ENCODE measurements around the gene DCAF11. TPM values are rescaled to one million over a fixed set of nuclear protein-coding genes. Genes with fewer than 3 reads are reported as not detected.

Gene DCAF11
- total RNA-seq (10 to 100 TPM; 67.6 to 68.0 TPM), polyA plus RNA-seq (ENCODE audit: insufficient read depth, low read depth, low replicate concordance) (77.4 TPM)
- long read RNA-seq, donor 1, full-length matches to known transcripts: 8 of 16 reads
- long read RNA-seq, donor 1, partial matches to known transcripts: 8 of 16 reads
- long read RNA-seq, donor 1, other reads (novel, unspliced or antisense): 0 of 16 reads
- long read RNA-seq, donor 2, full-length matches to known transcripts: 6 of 6 reads
- long read RNA-seq, donor 2, partial matches to known transcripts: 0 of 6 reads
- long read RNA-seq, donor 2, other reads (novel, unspliced or antisense): 0 of 6 reads

- no peaks in the 10 kb centered on the region for H3K36me3 ChIP-seq (ENCODE audit: low read depth, missing control alignments)
- peak; percentile 99 for DNase-seq
- WGBS, 2 donors: 1 to 2% methylated on average over 26 to 59 of the region's 65 CpGs
- H3K4me1 ChIP-seq: peaks cover 9% of the 10 kb centered on the region
- peak within 1 kb of the TSS; percentile 99 to 100 for H3K27ac ChIP-seq
- H3K9me3 ChIP-seq: no peaks in the 10 kb centered on the region
- H3K4me3 ChIP-seq: peak within 1 kb of the TSS; percentile 68 to 76
- TF ChIP-seq POLR2A (IDR thresholded peaks at IDR 0.05): no peak
- TF ChIP-seq CTCF (IDR thresholded peaks at IDR 0.05): peak in 1 of 3 experiments; percentile 19
- intact Hi-C loops (cut with DNase I; ENCODE audit: low total_unique reads): no loop called here
- H3K27me3 ChIP-seq: no peaks in the 10 kb centered on the region
Observed at GRCh38 chr14:24114532-24115421, at the start of gene DCAF11, which contains the start of gene NRL. DCAF11 (plus strand) TSS chr14:24114777; CDS start chr14:24115595, 818 bp downstream. NRL (minus strand) TSS chr14:24114949; CDS start chr14:24082848, 32,101 bp downstream.

- TF ChIP-seq CTCF (IDR thresholded peaks at IDR 0.05) (no peak), POLR2A (IDR thresholded peaks at IDR 0.05) (no peak)
- Histone ChIP-seq H3K27ac (no peak overlapping the region), H3K4me3 (no peak overlapping the region), H3K27me3 (no peaks in the 10 kb centered on the region), H3K4me1 (no peaks in the 10 kb centered on the region), H3K9me3 (no peaks in the 10 kb centered on the region), H3K36me3 (ENCODE audit: low read depth, missing control alignments) (no peaks in the 10 kb centered on the region)
- DNase-seq: no peak
- intact Hi-C loops (cut with DNase I; ENCODE audit: low total_unique reads): no loop called here
- 88 to 92% methylated on average over 12 to 15 of the region's 15 CpGs for WGBS, 2 donors
Observed at GRCh38 chr14:24064856-24065255, 49.7 kb upstream of the DCAF11 start.

GRCh38 chr14:24065408-24065807, 49.2 kb upstream of the DCAF11 start:
- intact Hi-C loops (cut with DNase I; ENCODE audit: low total_unique reads): no loop called here
- H3K9me3 ChIP-seq: no peaks in the 10 kb centered on the region
- H3K36me3 ChIP-seq (ENCODE audit: low read depth, missing control alignments): no peaks in the 10 kb centered on the region

GRCh38 chr14:24066496-24067132, 48.0 kb upstream of the DCAF11 start:
- Histone ChIP-seq H3K4me1 (no peaks in the 10 kb centered on the region), H3K4me3 (no peak overlapping the region), H3K27me3 (no peaks in the 10 kb centered on the region), H3K9me3 (no peaks in the 10 kb centered on the region), H3K27ac (no peak overlapping the region), H3K36me3 (ENCODE audit: low read depth, missing control alignments) (no peaks in the 10 kb centered on the region)
- 92 to 95% methylated on average over 8 of the region's 8 CpGs for WGBS, 2 donors
- no peak for TF ChIP-seq CTCF (IDR thresholded peaks at IDR 0.05)
- no peak for TF ChIP-seq POLR2A (IDR thresholded peaks at IDR 0.05)
- intact Hi-C loops (cut with DNase I; ENCODE audit: low total_unique reads): no loop called here
- DNase-seq: no peak

More at GRCh38 chr14:24065408-24065807, 49.2 kb upstream of the DCAF11 start:
- TF ChIP-seq CTCF (IDR thresholded peaks at IDR 0.05) (no peak), POLR2A (IDR thresholded peaks at IDR 0.05) (no peak)
- H3K27ac ChIP-seq: no peak overlapping the region
- H3K4me3 ChIP-seq: no peak overlapping the region
- DNase-seq: no peak
- H3K27me3 ChIP-seq: no peaks in the 10 kb centered on the region
- H3K4me1 ChIP-seq: no peaks in the 10 kb centered on the region
- 74 to 94% methylated on average over 4 to 8 of the region's 8 CpGs for WGBS, 2 donors
